ENCODE measurements around the gene MAP1A. TPM values are rescaled to one million over a fixed set of nuclear protein-coding genes. Genes with fewer than 3 reads are reported as not detected.
A peak's percentile ranks its signal among the peaks of the same experiment; 100 is the strongest.

MAP1A gene
- total RNA-seq, 1 experiment from 2014 or later = 1.9 TPM

DNA sequence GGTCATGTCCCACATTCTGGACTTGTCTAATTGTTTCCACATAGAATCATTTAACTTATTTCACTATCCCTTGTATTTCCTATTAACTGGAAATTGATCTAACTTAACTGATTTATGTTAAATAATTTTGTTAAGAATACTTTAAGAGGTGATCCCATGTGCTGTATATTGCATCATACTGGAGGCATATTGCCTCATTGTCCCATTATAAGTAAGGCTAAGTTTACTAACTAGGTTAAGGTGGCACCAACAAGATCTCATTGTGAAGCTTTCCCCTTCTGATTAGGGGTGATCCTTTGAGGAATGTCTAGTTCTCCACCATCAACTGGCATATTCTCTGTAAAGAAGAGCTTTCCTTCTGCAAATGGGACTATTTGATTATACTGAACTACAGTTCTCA, 24.4 kb downstream of the MAP1A start:
- RAD21 ChIA-PET (ENCODE audit: low non-redundant PET in 1 of 2, low total read pairs in 2 of 2, uncharacterized antibody in 2 of 2, unreplicated experiment in 2 of 2) = no interaction called here
- POLR2A ChIA-PET = no interaction called here
- Histone ChIP-seq H3K36me3 (ENCODE audit: control insufficient read depth in 1 of 2, insufficient read depth in 2 of 2, low read length in 2 of 2) (no peaks in the 10 kb centered on the region), H3K27ac (ENCODE audit: low read depth, low read length) (no peak overlapping the region), H3K27me3 (ENCODE audit: insufficient read depth, low read length) (no peaks in the 10 kb centered on the region), H2AFZ (ENCODE audit: low read depth, low read length, poor library complexity, severe bottlenecking) (no peak overlapping the region), H3K9me3 (ENCODE audit: control insufficient read depth in 1 of 2, insufficient read depth in 1 of 2, low read depth in 1 of 2, low read length in 2 of 2) (no peaks in the 10 kb centered on the region), H3K79me2 (ENCODE audit: insufficient read depth, low read length) (no peaks in the 10 kb centered on the region), H3K4me1 (ENCODE audit: control insufficient read depth in 1 of 2, insufficient read depth in 2 of 2, low read length in 2 of 2) (no peaks in the 10 kb centered on the region), H3K9me2 (ENCODE audit: insufficient read depth) (no peaks in the 10 kb centered on the region), H3K4me2 (ENCODE audit: low read length) (no peak overlapping the region), H3K9ac (ENCODE audit: low read length) (no peak overlapping the region), H3K4me3 (replicated peaks in 1 of 2; ENCODE audit: low read depth in 1 of 2, low read length in 2 of 2) (no peak overlapping the region), H4K20me1 (ENCODE audit: insufficient read depth) (no peaks in the 10 kb centered on the region)
- DNase-seq (ENCODE audit: low read depth, low spot score) (no peak), ATAC-seq (no peak)
- TF ChIP-seq, protein P1, sequence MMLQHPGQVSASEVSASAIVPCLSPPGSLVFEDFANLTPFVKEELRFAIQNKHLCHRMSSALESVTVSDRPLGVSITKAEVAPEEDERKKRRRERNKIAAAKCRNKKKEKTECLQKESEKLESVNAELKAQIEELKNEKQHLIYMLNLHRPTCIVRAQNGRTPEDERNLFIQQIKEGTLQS (IDR thresholded peaks at IDR 0.05) = peak; percentile 56
- TF ChIP-seq YY1 (IDR thresholded peaks at IDR 0.05; ENCODE audit: extremely low read depth, insufficient replicate concordance, low read depth, low read length) = no peak
- TF ChIP-seq CEBPB (IDR thresholded peaks at IDR 0.05; ENCODE audit: low read depth) = peak; percentile 82
- CTCF ChIA-PET = interaction anchor here (1.0 to 1.4 kb wide), 2 partner anchors 27 to 31 kb away, joined by 4 to 7 read pairs; no protein-coding TSS in a partner anchor
- intact Hi-C loops (cut with micrococcal nuclease) = no loop called here
- no TSS peak for BruUV-seq (replicated peaks)

DNA sequence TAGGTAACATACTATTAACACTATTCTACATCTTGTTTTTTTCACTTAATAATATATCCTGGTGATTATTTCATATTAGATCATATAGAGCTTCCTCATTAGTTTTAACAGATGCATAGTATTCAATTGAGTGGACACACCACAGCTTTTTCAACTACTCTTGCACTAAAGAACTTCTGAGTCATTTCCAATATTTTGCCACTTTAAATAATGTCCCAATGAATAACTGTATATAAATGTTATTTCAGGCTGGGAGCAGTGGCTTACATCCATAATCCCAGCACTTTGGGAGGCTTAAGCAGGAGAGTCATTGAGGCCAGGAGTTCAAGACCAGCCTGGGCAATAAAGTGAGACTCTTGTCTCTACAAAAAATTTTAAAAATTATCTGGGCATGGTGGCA, 26.9 kb downstream of the MAP1A start:
- no peak overlapping the region for H3K4me2 ChIP-seq (ENCODE audit: low read length)
- 0 out of 4 replicates have a peak, but pooled peaks cover 0 to 6% of the 10 kb centered on the region in 2 experiments for H3K36me3 ChIP-seq (ENCODE audit: control insufficient read depth in 1 of 2, insufficient read depth in 2 of 2, low read length in 2 of 2)
- no peaks in the 10 kb centered on the region for H3K4me1 ChIP-seq (ENCODE audit: control insufficient read depth in 1 of 2, insufficient read depth in 2 of 2, low read length in 2 of 2)
- ATAC-seq (no peak), DNase-seq (ENCODE audit: low read depth, low spot score) (no peak)
- RAD21 ChIA-PET (ENCODE audit: low non-redundant PET in 1 of 2, low total read pairs in 2 of 2, uncharacterized antibody in 2 of 2, unreplicated experiment in 2 of 2) = no interaction called here
- H3K4me3 ChIP-seq (replicated peaks in 1 of 2; ENCODE audit: low read depth in 1 of 2, low read length in 2 of 2) = no peak overlapping the region
- no peaks in the 10 kb centered on the region for H3K9me2 ChIP-seq (ENCODE audit: insufficient read depth)
- H3K27me3 ChIP-seq (ENCODE audit: insufficient read depth, low read length) = no peaks in the 10 kb centered on the region
- no peak overlapping the region for H3K27ac ChIP-seq (ENCODE audit: low read depth, low read length)
- CTCF ChIA-PET = no interaction called here
- no peaks in the 10 kb centered on the region for H3K79me2 ChIP-seq (ENCODE audit: insufficient read depth, low read length)
- H4K20me1 ChIP-seq (ENCODE audit: insufficient read depth) = no peaks in the 10 kb centered on the region
- no peaks in the 10 kb centered on the region for H3K9me3 ChIP-seq (ENCODE audit: control insufficient read depth in 1 of 2, insufficient read depth in 1 of 2, low read depth in 1 of 2, low read length in 2 of 2)
- no TSS peak for BruUV-seq (replicated peaks)
- H2AFZ ChIP-seq (ENCODE audit: low read depth, low read length, poor library complexity, severe bottlenecking) = no peak overlapping the region
- POLR2A ChIA-PET = no interaction called here
- intact Hi-C loops (cut with micrococcal nuclease) = no loop called here
- no peak overlapping the region for H3K9ac ChIP-seq (ENCODE audit: low read length)
- no peak for TF ChIP-seq ZNF274 (IDR thresholded peaks at IDR 0.05; ENCODE audit: low read depth, low read length)
- TF ChIP-seq, protein P2, sequence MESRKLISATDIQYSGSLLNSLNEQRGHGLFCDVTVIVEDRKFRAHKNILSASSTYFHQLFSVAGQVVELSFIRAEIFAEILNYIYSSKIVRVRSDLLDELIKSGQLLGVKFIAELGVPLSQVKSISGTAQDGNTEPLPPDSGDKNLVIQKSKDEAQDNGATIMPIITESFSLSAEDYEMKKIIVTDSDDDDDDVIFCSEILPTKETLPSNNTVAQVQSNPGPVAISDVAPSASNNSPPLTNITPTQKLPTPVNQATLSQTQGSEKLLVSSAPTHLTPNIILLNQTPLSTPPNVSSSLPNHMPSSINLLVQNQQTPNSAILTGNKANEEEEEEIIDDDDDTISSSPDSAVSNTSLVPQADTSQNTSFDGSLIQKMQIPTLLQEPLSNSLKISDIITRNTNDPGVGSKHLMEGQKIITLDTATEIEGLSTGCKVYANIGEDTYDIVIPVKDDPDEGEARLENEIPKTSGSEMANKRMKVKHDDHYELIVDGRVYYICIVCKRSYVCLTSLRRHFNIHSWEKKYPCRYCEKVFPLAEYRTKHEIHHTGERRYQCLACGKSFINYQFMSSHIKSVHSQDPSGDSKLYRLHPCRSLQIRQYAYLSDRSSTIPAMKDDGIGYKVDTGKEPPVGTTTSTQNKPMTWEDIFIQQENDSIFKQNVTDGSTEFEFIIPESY (IDR thresholded peaks at IDR 0.05; ENCODE audit: extremely low read depth, insufficient replicate concordance, low read length) = no peak
- TF ChIP-seq EGR1 (IDR thresholded peaks at IDR 0.05; ENCODE audit: low read depth) = no peak
- TF ChIP-seq, protein P3, sequence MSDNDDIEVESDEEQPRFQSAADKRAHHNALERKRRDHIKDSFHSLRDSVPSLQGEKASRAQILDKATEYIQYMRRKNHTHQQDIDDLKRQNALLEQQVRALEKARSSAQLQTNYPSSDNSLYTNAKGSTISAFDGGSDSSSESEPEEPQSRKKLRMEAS (IDR thresholded peaks at IDR 0.05) = no peak
- TF ChIP-seq RAD21 (IDR thresholded peaks at IDR 0.05; ENCODE audit: low read depth) = no peak
- no peak for TF ChIP-seq ELF1 (IDR thresholded peaks at IDR 0.05; ENCODE audit: borderline replicate concordance, low read depth)
- no peak for TF ChIP-seq CBX3 (IDR thresholded peaks at IDR 0.05; ENCODE audit: low read depth)
- TF ChIP-seq POLR2A (IDR thresholded peaks at IDR 0.05; ENCODE audit: borderline replicate concordance, extremely low read depth, insufficient read depth, insufficient read length) = no peak
- TF ChIP-seq FOSL1 (IDR thresholded peaks at IDR 0.05; ENCODE audit: low read depth) = no peak
- no peak for TF ChIP-seq YY1 (IDR thresholded peaks at IDR 0.05; ENCODE audit: extremely low read depth, insufficient replicate concordance, low read depth, low read length)
- no peak for TF ChIP-seq JUND (IDR thresholded peaks at IDR 0.05)
- TF ChIP-seq, protein P1 (IDR thresholded peaks at IDR 0.05) = no peak
- no peak for TF ChIP-seq SP1 (IDR thresholded peaks at IDR 0.05; ENCODE audit: low read depth)
- TF ChIP-seq ZFX (IDR thresholded peaks at IDR 0.05) = no peak
- TF ChIP-seq, protein P4, sequence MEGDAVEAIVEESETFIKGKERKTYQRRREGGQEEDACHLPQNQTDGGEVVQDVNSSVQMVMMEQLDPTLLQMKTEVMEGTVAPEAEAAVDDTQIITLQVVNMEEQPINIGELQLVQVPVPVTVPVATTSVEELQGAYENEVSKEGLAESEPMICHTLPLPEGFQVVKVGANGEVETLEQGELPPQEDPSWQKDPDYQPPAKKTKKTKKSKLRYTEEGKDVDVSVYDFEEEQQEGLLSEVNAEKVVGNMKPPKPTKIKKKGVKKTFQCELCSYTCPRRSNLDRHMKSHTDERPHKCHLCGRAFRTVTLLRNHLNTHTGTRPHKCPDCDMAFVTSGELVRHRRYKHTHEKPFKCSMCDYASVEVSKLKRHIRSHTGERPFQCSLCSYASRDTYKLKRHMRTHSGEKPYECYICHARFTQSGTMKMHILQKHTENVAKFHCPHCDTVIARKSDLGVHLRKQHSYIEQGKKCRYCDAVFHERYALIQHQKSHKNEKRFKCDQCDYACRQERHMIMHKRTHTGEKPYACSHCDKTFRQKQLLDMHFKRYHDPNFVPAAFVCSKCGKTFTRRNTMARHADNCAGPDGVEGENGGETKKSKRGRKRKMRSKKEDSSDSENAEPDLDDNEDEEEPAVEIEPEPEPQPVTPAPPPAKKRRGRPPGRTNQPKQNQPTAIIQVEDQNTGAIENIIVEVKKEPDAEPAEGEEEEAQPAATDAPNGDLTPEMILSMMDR (IDR thresholded peaks at IDR 0.05 in 2 of 3, conservative IDR thresholded peaks at IDR 0.05 in 1 of 3; ENCODE audit: borderline replicate concordance in 1 of 3, insufficient read depth in 1 of 3, low read depth in 2 of 3, low read length in 2 of 3) = no peak
